Limb (tissue), 2 donors: ENCODE results near the gene PTPRD.

Experiments used
- DNase-seq, 2 donors: peaks; one replicate each; pipeline ENCODE4 v3.0.0-alpha.2; 2016; ENCODE audit errors: extremely low spot score in 2 of 2

PTPRD gene

DNA sequence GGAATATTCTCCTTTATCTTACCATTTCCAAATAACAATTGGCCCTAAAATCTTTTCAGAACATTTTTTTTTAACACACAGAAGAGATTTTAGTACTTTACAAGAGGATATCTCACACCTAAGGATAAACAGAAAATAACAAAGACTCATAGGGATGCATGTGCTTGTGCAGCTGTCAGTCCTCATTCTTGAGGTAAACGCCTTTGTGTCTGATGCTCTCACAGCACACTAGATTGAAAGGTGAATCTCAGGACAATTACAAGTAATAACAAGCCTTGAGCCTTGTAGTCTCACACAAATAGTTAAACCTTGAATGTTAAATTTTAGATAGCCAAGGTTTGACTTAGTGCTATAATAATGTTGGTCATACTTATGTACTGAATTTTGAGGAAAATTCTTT, 439.2 kb downstream of the PTPRD start:
- DNase-seq: no peak

DNA sequence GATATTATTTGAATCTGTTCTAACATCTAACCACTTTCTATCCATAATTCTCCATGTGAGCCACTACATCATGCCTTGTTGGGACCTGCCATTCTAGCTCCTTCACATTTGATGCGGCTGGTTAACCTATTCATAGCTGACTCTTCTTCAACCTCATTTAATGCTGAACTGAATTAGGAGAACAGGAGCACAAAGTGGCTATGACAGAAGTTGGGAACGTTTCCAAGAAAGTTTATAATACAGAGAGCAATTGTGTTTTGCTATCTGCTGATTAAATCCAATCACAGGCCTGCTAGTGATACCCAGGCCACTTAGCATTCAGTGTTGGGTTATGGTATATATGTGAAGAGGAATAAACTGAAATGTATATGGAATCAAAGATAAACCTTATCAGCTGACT, 440.3 kb downstream of the PTPRD start:
- DNase-seq: no peak

DNA sequence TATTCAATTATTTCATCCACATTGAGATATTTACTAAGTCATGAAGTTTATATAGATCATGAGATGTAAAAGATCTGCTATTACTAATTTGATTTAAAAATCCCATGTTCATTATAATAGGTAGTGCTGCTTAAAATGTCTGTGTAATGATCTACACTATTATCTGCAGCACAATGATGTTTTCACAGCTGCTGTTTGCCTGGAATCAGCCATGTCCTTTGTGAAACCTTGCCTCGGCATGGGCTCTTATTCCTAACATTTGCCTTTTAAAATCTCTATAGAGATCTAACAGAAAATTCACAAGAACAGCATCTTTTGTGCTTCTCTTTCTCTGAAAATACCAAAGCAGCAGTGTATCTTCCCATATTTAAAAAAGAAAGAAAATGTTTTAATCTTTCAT, 444.6 kb downstream of the PTPRD start:
- DNase-seq: no peak

DNA sequence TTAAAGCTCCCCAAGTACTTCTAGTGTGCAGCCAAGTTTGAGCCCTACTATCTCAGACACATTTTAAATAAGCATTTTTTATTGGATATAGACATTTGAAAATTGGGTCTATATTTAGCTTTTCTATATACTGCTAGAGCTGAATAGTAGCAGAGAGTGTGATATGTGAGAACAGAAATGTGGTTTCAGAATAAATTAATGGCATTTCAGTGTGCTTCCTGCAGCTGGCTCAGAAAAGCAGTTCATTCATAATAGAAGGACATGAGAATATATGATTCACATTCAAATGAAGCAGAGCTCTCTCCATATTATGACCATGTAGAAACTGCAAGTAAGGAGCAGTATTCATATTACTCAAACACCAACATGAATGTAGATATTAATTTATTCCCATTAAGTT, 464.0 kb downstream of the PTPRD start:
- DNase-seq: no peak

- DNase-seq: no peak
Observed at GRCh38 chr9:10146517-10147331, 466.1 kb downstream of the PTPRD start.

DNA sequence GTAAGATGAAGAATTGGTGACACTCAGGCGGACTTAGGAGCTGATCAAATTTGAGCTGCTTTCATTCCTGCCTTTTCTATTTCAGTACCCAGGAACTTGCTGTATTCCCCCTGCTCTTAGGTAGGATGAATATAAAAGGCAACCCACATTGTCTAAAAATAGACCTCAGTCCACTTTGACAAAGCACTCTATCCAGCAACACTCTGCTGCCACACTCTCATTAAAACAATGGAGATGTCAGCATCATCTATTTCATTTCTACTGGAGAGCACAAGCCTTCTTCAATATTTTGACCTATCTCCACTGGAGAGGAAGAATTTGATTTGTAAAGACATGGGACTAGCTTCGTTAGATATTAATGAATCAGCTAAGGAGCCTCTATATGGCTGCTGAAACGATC, 468.4 kb downstream of the PTPRD start:
- no peak for DNase-seq

GRCh38 chr9:10135553-10135952, 477.2 kb downstream of the PTPRD start:
- DNase-seq: no peak

- DNase-seq: no peak
Observed at GRCh38 chr9:10134266-10134665, 478.5 kb downstream of the PTPRD start.

DNA sequence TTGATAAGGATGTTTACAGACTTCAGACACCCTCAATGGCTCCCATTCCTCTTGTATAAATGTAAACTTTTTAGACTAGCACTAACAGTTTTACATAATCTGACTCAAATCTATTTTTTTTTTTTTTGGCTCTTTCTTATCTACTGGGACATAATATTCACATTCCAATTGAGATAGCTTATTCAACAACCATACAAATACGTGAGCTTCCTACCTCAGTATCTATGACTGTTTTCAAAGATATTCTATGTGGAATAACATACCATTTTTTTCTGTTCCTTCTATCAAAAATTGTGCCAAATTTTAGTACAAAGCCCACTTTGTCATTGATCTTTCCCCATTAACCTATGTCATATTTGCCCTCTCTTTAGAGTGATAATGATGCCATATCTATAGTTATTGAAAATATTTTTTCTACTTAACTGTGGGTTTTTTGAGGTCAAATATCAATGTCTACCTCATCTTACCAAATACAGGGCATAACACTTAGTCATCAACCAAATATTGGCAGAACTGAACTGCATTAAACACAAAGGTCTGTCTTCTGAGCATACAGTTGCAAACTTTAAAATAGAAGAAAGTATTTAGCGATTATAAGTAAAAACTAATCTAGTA, 482.6 kb downstream of the PTPRD start:
- no peak for DNase-seq

DNA sequence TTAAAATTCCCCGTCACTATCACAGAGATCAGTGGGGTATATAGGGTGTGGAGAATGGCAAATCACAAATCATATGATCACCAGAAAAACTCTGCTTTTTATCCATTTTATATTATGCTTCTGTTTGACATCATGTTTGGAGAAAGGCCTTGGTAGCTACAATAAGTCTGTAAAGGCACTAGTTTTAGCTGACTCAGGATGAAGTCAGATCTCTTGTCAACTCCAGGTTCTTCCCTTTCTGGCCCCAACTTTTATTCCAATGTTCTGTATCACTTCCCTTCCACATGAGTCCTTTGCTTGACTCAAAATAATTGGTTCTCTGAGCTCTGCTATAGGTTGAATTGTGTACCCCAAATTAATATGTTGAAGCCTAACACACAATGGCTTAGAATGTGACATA, 484.9 kb downstream of the PTPRD start:
- no peak for DNase-seq

DNA sequence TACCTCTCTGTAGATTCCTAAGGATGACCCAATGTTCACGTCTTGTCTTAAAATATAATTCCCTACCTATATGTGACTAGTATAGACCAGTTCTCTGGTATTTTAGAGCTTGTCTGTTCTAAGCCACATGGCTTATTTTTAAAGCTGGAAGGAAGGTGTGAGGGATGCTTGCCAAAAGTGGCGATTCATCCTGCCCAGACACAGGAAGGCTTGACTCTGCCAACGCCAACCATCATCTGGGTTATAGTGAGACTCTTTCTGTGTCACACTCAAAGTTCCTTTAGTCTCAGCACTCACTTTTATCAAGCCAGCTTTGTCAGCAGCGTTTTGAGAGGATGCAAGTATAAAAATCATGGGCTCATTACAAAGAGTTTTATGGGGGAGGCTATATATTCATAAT, 500.0 kb downstream of the PTPRD start:
- DNase-seq: no peak

- no peak for DNase-seq
Observed at GRCh38 chr9:10112070-10112469, 500.7 kb downstream of the PTPRD start.

DNA sequence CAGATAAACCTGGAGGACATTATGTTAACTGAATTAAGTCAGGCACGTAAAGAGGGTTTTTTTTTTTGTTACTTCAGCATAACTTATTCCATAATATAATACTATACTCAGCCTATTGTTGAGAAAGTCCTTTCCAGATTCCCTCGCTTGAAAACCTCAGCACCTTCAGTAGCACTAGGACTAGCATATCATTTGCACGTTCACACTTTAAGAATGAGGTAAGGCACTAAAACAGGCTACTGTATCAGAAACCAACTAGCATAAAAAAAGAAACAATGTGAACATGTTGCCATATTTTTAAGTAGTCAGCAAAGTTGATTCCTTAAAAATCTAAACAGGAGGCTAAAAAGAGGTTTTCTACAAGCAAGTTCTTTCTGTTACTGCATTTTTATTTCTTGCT, 504.0 kb downstream of the PTPRD start:
- no peak for DNase-seq

- DNase-seq: peak in 1 of 2 donors; percentile 8
Observed at GRCh38 chr9:10104774-10105173, 508.0 kb downstream of the PTPRD start.

DNA sequence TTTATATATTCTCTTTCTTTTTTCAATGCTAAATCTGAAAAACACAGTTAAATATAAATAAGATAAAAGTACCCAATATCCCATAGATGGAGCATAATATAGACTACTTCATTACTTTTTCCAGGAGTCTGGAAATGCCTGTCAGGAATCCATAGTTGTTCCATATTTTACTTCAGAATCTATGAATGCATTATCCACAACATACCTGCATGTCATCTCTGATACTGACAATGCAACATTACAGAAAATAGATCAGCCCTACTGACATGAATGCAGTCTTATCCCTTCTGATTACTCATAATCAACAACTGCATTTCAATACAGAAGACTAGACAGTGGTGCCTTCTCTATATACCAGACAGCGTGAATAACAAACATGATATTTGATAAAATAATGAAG, 517.6 kb downstream of the PTPRD start:
- DNase-seq: no peak

- DNase-seq: no peak
Observed at GRCh38 chr9:10094563-10094962, 518.2 kb downstream of the PTPRD start.

GRCh38 chr9:10080012-10080411, 532.8 kb downstream of the PTPRD start:
- DNase-seq: no peak

DNA sequence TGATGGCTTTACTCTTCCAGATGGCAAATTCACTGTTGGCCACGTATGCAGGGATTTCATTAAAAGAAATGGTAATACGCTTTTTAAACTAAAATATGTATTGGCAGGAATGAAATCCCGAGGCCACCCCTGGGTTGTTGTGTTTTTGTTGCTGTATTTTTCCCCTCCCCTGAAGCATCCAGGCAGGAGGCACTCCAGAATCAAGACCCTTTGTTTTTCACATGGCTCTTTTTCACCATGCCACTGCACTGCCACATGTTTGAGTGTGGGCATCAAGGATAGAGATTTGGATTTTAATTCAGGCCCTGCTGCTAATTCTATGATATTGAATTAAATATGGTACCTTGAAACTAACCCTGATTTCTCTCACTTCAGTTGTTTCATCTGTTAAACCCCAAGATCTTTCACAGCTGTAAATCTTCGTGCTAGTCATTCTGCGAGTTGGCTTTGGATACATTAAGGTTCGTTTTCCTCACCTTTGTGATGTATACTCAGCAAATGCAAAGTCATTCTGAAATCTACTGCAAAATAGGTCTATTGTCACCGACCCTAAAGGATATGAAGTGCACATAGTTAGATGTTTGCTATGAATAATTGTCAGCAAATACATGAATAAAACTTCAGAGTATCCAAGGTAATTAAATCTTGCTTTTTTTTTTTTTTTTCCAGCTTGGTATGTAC, 533.4 kb downstream of the PTPRD start:
- DNase-seq: no peak

- DNase-seq: no peak
Observed at GRCh38 chr9:10071579-10071978, 541.2 kb downstream of the PTPRD start.

GRCh38 chr9:10062629-10063395, 550.0 kb downstream of the PTPRD start:
- no peak for DNase-seq

GRCh38 chr9:10059044-10059443, 553.8 kb downstream of the PTPRD start:
- peak in 1 of 2 donors; percentile 14 for DNase-seq

- no peak for DNase-seq
Observed at GRCh38 chr9:10055886-10056395, 556.9 kb downstream of the PTPRD start.
